Hematopoietic multipotent progenitor cell treated with erythropoietin and hydrocortisone succinate and interleukin-3 and kit ligand, for 8 days (in vitro differentiated cells): ENCODE data around the gene FBXW11.

Source experiments
- DNase-seq: peaks from one replicate; pipeline ENCODE4 v3.0.0-alpha.2; 2015

The FBXW11 gene

GRCh38 chr5:171861381-171861780 is 145.1 kb downstream of the FBXW11 start:
- no peak for DNase-seq

DNA sequence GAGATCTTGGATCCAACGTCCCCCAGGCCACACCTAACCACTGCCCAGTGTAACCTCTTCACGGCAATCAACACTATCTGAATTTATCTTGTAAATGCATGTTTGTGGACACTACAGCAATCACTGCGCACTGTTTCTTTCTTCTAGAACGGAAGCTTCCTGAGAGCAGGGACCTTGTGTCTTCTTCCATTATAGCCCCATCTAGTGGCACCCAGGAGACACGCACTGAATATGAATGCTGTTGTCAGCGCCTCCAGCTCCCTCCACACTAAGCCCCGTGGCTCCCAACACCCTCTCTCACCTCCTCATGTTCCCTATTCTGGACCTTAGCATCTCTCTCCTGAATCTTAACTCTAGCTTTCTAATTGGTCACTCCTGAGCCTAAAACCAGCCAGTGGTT is 148.1 kb downstream of the FBXW11 start:
- DNase-seq: peak; percentile 36

DNA sequence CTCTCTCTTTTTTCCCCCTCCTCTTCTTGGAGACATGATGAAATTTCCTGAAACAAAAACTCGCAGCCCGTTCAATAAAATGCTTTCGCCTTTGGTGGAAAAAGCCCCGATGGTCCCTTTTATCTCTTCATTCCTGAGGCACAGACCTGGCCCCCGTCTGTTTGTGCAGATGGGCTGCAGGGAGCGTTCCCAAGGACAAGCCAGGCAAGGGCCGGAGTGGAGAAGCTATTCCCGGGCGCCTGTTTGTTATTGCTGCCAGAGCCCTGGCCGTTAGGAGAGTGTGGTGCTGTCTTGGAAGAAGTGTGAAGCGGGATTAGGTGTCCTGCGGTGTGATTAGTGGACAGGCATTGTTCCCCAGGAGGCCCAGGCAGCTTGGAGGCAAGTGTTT is 149.0 kb downstream of the FBXW11 start:
- DNase-seq: no peak

DNA sequence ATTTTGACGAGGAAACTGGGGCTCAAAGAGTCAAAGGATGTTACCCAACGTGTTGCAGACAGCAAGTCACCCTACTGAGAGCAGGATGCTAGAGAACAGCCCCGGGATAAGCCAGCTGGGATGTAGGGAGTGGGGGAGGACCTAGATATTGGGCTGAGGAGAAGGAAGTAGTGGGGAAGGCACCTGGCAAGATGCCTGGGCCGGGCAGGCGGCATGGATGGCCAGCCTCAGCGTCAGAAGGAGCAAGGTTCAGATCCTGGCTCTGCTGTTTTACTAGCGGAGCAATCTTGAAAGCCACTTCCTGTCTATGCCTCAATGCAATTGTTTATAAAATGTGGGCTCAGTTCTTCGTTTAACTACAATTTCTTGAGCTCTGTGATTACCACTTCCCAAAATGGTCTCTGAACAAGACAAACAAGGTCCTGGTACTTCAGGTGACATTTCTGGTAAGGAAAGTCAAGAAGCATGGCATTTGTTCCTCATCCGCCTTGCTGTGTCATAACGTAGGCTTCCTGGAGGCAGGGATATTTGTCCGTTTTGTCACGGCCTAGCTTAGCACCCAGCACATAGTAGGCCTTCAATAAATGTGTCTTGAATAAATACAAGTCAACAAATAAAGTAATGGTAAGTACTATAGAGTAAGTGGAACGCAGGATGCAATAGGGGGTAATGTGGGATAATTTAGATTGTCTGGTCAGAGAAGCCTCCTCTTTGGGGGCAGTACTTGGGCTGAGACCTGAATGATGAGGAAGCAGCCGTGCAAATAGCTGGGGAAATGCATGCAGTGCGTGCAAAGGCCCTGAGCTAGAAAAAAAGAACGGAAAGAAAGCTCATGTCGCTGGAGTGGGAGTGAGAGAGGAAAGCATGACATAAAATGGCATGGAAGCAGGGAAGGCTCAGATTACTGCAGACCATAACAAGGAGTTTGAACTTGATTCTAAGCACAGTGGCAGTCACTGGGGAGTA is 150.4 kb downstream of the FBXW11 start:
- DNase-seq: no peak

GRCh38 chr5:171855265-171855664 is 151.2 kb downstream of the FBXW11 start:
- DNase-seq: no peak

- no peak for DNase-seq
Observed at GRCh38 chr5:171852255-171852681, 154.2 kb downstream of the FBXW11 start.

GRCh38 chr5:171851251-171851650 is 155.2 kb downstream of the FBXW11 start:
- DNase-seq: no peak

- peak; percentile 70 for DNase-seq
Observed at GRCh38 chr5:171850324-171850947, 156.0 kb downstream of the FBXW11 start.

GRCh38 chr5:171849585-171850323 is 156.7 kb downstream of the FBXW11 start:
- no peak for DNase-seq

GRCh38 chr5:171848911-171849520 is 157.4 kb downstream of the FBXW11 start:
- no peak for DNase-seq

DNA sequence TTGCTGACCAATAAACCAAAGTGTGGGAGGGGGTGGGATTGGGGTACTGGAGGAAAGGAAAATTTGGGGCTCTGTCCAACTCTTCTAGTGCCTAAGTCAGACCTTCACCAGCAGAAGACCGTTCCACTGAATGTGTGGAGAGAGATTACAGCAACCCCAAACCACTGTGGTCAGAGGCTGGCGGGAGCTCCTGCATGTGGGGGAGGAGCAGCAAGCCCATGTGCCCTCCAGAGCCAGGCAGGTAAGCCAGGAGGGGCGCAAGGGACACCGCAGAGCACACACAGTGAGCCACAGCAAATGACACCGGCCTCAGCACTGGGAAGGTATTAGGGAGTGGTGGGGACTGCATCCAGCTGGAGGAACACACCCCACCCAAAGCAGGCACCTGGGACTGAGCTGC is 158.0 kb downstream of the FBXW11 start:
- DNase-seq: peak; percentile 67

DNA sequence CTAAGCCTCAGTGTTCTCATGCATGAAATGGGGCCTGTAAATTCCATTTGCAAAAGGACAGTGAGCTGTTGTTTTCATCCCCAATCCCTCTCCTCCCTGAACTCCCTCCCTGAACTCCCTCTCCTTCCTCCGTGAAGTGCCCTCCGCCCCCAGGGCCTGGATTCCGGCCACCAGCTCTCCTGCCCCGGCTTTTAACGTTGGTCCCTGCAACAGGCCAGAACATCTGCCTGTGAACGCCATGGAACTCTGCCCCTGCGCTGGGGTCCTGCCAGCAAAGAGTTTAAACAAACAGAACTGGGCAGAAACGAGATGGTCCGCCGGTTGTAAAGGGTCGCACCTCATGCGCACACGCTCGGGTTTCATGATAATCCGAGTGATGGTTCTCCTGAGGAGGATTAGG is 158.4 kb downstream of the FBXW11 start:
- DNase-seq: no peak

DNA sequence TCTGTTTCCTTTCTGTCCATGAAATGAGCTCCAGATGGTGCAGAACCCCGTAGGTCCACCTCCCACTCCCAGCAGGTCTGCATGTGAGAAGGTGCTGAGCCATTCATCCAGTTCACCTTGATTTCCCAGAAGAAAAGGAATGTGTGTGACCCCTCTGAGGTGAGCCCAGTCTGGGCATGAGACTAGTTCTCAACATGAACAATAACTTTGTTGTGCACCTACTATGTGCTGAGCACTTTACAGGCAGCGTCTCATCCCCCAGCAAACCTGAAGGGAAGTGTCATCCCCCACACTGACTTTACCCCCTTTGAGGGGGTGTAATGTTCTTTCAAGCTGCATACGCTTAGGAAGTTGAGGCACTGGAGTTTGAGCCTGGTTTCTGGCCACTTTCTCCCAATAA is 159.4 kb downstream of the FBXW11 start:
- no peak for DNase-seq

DNA sequence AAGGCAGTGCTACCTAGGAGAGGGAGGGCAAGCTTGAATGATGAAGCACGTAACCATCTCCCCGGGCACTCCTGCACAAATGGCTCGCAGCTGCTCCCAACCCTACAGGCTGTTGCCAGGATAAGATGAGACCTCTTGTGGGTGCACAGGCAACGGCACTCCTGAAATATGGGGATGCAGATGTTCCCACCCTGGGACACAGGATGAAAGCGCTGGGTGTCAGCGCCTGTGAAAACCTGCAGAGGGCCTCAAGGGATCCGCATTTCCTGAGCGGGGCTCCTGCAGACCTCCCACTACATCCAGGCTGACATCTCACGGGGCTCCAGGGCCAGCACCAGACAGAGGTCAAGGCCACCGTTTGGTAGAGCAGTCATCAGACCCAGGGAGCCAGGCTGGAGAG is 160.1 kb downstream of the FBXW11 start:
- DNase-seq: no peak

- peak; percentile 55 for DNase-seq
Observed at GRCh38 chr5:171845857-171846256, 160.6 kb downstream of the FBXW11 start.

GRCh38 chr5:171845040-171845630 is 161.3 kb downstream of the FBXW11 start:
- DNase-seq: no peak

DNA sequence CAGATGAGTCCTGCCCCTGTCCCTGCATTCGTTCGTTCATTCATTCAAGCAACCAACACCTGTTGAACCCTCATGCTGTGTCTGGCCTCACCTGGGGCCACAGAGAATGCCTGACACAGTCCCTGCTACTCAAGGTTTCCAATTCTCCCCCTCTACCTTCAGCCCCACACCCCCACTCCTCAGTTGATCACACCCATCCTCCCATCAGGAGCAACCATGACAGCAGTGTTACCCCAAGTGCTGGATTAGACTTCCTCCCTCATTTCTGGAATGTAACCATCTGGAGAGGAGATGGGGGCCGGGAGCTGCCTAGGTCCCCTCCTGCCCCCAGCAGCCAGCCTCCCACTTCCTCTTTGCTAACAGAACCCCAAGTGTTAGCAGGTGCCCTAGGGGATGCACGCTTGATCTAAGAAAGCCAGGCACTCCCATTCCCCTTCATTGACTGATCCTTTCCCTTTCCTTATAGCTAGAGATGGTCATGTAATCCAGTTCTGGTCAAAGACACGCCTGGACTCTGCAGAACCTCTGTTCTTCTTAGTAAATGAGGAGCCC is 163.6 kb downstream of the FBXW11 start:
- DNase-seq: no peak

- peak; percentile 45 for DNase-seq
Observed at GRCh38 chr5:171841984-171842776, 164.3 kb downstream of the FBXW11 start.

GRCh38 chr5:171840711-171841522 is 165.5 kb downstream of the FBXW11 start:
- peak; percentile 92 for DNase-seq

GRCh38 chr5:171840066-171840465 is 166.4 kb downstream of the FBXW11 start:
- peak; percentile 45 for DNase-seq

GRCh38 chr5:171839112-171839511 is 167.3 kb downstream of the FBXW11 start:
- no peak for DNase-seq
